ENCODE data around the gene SNX5.

SNX5 gene

DNA sequence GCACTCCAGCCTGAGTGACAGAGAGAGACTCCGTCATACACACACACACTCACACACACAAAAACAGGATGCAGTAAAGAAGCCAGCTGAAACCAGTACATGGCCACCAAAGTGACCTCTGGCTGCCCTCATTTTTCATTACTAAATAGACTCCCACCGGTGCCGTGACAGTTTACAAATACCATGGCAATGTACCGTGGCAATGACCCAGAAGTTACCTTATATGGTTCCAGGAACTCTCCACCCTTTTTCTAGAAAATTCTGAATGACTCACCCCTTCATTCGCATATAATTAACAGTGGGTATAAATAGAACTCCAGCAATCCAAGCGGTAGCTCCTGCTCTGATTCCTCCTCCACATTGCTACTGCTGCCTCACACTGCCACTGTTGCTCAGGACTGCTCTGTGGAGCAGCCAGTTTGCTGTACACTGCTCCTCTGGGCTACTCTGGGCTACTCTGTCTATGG lies 57.7 kb downstream of the SNX5 start:
- no peak for DNase-seq

DNA sequence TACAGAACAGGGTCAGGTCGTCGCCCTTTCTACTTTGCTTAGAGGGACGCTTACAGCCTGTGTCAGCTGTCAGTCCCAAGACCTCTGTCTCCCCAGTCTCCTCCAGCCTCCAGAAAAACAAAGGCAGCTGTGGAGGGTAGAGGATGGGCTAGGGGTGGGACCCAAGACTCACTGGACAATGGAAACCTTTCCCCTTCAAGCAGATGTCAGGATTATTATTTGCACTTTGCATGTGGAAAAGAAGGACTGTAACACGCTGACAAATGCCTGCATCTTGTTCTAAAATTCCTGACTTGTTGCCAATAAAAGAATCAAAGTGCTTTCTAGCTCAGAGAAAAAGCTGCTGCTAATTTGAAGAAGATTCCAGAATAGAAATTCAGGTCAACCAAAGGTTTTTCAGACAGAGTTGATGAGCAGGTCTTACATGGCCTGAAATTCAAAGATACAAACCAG lies 58.7 kb downstream of the SNX5 start:
- DNase-seq, result no peak

DNA sequence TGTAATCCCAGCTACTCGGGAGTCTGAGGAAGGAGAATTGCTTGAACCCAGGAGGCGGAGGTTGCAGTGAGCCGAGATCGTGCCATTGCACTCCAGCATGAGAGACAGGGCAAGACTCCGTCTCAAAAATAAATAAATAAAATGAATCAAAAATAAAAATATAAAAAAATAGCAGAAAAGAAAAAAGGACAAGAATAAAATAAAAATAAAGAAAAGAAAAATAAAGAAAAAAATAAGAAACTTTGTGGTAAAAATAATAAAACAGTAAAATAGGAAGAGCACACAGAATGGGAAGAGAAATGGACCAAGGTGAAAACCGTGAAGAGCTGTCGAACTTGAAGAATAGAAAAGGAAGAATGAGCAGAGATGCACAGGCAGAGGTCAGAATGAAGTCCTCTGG lies 63.0 kb downstream of the SNX5 start:
- DNase-seq, result no peak

DNA sequence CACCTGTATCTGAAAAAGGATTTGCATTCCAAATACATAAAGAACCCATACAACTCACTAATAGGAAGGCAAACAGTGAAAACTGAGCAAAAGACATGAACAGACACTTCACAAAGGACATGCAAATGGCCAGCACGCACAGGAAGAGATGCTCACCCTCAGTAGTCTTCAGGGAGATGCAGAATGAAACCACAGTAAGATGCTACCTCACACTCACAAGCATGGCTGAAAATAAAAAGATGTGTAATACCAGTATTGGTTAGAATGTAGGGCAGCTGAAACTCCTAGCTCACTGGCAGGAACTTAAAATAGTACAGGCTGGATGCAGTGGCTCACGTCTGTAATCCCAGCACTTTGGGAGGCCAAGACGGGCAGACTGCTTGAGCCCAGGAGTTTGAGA lies 64.6 kb downstream of the SNX5 start:
- DNase-seq, result no peak

DNA sequence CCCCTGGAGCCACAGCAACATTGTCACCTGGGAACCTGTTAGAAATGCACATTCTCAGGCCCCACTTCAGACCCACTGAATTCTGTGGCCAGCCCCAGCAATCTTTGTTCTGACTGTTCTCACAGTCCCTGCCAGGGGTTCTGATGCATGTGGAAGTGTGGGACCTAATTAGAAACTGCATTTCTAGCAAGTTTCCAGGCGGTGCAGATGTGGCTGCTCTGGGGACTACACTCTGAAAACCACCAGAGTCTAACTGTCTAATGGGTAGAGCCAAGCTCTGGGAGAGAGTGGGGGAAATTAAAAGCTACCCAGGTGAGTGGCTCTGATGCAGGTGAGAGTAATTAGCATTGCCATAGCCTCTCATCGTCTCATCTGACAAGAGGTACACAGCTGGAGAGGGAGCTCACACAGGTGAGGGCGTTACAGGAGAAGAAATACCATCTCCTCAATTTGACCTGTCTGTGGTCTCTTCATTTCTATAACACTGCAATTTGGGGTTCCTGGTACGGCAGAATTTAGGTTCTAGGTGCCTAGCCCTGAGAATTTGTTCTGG lies 66.0 kb downstream of the SNX5 start:
- DNase-seq, result no peak

DNA sequence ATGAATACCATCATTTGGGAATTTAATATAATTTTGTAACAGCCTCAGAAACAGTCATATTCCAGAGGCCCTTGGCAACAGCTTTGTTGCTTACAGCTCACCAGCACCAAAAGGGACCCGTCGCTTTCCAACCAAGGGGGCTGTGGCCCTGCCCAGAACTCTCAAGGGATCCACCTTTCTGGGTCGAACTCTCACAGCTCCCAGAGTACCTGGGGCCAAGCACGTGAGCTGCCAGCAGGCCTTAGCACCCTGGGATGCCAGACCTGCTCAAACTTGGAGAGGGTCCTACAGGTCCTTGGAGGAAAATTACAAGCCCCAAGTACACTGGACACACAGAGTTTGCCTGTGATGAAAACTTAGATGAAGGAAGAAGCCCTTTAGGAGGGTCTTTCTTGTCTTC lies 66.6 kb downstream of the SNX5 start:
- no peak for DNase-seq

DNA sequence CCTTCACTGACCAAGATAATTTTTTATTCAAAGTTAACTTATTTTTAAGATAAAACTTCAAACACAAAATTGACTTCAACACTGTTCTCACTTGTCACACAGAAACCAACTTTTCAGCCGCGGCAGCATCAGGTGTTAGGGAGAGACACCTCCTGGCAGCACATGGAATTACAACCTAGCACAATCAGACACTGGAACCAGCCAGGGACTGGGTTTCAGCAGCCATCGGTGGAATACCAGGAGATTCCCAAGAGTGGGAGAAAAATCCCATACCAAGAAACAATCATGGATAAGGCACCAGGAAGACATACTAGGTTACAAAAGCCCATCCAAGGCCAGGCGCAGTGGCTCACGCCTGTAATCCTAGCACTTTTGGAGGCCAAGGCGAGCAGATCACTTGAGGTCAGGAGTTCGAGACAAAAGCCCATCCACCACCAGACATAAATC lies 70.0 kb downstream of the SNX5 start:
- DNase-seq, result peak; percentile 75

DNA sequence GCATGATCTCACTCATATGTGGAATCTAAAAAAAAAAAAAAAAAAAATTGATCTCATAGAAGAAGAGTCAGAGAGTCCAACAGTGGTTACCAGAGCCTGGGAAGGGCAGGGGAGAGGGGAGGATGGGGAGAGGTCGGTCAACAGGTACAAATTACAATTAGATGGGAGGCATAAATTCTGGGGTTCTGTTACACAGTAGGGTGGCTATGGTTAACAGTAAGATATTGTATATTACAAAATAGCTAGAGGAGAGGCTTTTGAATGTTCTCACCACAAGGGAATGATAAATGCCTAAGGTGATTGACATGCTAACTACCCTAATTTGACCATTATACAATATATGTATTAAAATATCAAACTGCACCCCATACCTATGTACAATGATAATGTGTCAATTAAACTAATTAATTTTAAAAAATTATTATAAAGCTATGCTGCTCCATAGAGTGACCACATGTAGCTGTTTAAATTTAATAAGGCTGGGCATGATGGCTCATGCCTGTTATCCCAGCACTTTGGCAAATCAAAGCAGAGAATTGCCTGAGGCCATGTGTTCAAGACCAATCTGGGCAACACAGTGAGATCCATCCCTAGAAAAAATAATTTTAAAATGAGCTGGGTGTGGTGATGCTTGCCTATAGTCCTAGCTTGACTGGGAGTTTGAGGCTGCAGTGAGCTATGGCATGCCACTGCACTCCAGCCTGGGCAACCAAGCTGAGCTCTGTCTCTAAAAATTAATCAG lies 70.9 kb downstream of the SNX5 start:
- no peak for DNase-seq

DNA sequence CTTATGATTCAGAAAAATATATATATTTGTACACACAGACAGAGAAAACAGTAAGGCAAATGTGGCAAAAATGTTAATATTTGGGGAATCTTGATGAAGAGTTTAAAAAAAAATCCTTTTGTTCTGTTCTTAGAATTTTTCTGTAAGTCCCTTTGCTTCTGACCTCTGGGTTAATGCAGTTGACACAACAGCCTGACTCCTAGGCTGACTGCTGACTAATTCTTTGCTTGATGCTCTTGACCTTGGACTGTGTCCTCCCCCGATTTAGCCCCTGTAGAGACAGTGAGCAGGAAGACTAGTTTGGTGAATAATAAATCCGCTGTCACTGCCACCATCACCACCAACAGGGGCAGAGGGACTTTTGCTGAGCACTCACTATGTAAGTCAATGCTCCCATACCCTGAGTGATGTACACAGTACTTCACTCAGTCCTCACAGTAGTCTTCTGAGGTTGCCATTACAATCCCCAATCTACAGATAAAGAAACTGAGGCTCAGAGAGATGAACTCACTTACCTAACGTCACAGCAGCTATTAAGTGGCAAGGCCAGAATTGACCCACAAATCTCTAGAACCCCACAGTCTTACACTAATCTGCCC lies 71.7 kb downstream of the SNX5 start:
- DNase-seq, result no peak

DNA sequence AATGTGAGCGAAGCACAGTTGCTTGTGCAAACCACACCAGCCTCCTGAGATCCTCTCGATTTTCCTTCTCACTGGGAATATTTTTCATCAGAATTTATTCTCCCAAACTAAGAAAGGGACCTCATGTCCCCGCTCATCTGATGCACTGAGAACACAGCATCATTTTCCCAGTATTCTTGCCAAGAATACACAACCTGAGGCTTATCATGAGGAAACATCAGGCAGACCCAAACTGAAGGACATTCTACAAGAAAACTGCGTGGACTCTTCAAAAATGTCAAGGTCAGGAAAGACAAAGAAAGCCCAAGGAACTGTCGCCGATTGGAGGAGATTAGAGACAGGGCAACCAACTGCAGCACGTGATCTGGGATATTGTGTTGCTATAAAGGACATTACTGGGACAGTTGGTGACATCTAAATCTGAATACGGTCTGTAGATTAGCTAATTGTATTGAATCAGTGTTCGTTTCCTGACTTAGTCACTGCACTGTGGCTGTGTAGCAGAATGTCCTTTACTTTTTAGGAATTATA lies 72.3 kb downstream of the SNX5 start:
- no peak for DNase-seq

DNA sequence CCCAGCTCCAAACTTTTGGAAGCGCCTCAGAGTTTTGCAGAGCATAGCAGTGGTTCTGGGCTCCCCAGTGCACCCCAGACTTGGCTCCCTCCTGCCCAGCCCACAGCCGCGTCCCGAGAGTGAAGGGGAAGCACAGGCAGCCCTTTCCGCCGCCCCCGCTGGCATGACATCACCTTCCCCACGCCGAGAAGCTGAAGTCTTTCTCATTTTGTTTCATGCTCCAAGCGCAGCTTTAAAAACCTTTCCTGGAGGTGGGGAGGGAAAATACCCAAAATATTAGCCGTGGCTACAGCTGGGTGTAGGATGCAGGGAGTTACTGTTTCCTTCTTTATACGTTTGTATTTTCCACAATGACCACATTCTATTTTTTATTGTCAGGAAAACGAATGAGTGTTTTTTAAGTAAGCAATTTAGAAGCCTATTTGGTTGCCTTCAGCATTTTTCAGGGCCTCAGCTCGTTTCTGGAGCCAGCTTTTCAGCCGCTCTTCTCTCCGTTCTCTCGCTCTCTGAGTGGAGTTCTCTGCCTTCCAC lies 72.9 kb downstream of the SNX5 start:
- DNase-seq, result peak; percentile 85

DNA sequence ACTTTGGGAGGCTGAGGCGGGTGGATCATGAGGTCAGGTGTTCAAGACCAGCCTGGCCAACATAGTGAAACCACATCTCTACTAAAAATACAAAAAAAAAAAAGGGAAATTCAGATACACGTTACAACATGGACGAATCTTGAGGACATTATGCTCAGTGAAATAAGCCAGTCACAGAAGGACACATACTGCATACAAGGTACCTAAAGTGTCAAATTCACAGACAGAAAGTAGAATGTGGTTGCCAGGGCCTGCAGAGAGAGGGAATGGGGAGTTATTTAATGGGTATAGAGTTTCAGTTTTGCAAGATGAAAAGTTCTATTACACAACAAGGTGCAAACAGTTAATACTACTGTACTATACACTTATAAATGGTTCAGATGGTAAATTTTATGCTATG lies 75.1 kb downstream of the SNX5 start:
- DNase-seq, result no peak

DNA sequence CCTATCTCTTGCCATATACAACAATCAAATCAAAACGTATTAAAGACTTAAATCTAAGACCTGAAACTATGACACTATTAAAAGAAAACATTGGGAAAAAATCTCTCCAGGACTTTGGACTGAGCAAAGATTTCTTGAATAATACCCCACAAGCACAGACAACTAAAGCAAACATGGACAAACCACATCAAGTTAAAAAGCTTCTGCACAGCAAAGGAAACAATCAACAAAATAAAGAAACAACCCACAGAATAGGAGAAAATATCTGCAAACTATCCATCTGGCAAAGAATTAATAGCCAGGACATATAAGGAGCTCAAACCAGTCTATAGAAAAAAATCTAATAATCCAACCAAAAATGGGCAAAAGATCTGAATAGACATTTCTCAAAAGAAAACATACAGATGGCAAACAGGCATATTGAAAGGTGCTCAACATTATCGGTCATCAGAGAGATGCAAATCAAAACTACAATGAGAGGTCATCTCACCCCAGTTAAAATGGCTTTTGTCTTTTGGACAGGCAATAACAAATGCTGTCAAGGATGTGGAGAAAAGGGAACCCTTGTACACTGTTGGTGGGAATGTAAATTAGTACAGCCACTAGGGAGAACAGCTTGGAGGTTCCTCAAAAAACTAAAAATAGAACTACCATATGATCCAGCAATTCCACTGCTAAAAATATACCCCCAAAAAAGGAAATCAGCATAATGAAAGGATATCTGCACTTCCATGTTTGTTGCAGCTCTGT lies 76.2 kb downstream of the SNX5 start:
- DNase-seq, result no peak
